ENCODE results near the gene ROPN1B. TPM values are rescaled to one million over a fixed set of nuclear protein-coding genes. Genes with fewer than 3 reads are reported as not detected.

ROPN1B gene
- total and polyA plus RNA-seq, 2 experiments from 2014 or later: not detected

DNA sequence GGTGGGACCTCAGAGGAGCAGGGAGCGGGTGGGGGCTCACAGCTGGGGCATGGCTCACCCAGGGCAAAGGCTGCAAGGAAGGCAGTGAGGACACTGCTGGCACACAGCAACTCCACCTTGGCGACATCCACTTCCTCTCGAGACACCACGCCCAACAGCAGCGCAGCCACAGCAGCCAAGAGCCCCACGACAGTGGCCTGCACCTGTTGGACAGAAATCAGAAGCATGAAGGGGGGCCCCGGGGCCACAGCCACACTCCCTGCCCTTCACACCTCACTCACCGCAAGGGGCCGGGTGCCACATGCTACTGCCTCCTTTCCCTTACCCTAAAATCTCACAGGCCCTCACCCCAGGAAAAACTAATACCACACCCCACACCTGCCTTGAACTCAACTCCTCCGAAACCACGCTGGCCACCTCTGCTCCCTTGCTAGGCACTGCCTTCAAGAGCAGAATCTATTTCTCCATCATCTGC is 57.3 kb downstream of the ROPN1B start:
- peaks cover 4% of the 10 kb centered on the region; the same call in 1 of the 2 replicates for H3K9me2 ChIP-seq (ENCODE audit: insufficient read depth)
- H2AFZ ChIP-seq: no peak overlapping the region
- H3K27ac Mint-ChIP-seq: no peak overlapping the region
- peaks cover 19% of the 10 kb centered on the region for H3K4me1 Mint-ChIP-seq
- no peak overlapping the region for H3K4me3 ChIP-seq
- no peak for TF ChIP-seq STAT1 (IDR thresholded peaks at IDR 0.05; ENCODE audit: unreplicated experiment)
- TF ChIP-seq EZH2 (IDR thresholded peaks at IDR 0.05; ENCODE audit: low read depth, unreplicated experiment): no peak
- TF ChIP-seq CREB1 (CRISPR knock-in tag; IDR thresholded peaks at IDR 0.05; ENCODE audit: low read depth): no peak
- TF ChIP-seq, protein P1, sequence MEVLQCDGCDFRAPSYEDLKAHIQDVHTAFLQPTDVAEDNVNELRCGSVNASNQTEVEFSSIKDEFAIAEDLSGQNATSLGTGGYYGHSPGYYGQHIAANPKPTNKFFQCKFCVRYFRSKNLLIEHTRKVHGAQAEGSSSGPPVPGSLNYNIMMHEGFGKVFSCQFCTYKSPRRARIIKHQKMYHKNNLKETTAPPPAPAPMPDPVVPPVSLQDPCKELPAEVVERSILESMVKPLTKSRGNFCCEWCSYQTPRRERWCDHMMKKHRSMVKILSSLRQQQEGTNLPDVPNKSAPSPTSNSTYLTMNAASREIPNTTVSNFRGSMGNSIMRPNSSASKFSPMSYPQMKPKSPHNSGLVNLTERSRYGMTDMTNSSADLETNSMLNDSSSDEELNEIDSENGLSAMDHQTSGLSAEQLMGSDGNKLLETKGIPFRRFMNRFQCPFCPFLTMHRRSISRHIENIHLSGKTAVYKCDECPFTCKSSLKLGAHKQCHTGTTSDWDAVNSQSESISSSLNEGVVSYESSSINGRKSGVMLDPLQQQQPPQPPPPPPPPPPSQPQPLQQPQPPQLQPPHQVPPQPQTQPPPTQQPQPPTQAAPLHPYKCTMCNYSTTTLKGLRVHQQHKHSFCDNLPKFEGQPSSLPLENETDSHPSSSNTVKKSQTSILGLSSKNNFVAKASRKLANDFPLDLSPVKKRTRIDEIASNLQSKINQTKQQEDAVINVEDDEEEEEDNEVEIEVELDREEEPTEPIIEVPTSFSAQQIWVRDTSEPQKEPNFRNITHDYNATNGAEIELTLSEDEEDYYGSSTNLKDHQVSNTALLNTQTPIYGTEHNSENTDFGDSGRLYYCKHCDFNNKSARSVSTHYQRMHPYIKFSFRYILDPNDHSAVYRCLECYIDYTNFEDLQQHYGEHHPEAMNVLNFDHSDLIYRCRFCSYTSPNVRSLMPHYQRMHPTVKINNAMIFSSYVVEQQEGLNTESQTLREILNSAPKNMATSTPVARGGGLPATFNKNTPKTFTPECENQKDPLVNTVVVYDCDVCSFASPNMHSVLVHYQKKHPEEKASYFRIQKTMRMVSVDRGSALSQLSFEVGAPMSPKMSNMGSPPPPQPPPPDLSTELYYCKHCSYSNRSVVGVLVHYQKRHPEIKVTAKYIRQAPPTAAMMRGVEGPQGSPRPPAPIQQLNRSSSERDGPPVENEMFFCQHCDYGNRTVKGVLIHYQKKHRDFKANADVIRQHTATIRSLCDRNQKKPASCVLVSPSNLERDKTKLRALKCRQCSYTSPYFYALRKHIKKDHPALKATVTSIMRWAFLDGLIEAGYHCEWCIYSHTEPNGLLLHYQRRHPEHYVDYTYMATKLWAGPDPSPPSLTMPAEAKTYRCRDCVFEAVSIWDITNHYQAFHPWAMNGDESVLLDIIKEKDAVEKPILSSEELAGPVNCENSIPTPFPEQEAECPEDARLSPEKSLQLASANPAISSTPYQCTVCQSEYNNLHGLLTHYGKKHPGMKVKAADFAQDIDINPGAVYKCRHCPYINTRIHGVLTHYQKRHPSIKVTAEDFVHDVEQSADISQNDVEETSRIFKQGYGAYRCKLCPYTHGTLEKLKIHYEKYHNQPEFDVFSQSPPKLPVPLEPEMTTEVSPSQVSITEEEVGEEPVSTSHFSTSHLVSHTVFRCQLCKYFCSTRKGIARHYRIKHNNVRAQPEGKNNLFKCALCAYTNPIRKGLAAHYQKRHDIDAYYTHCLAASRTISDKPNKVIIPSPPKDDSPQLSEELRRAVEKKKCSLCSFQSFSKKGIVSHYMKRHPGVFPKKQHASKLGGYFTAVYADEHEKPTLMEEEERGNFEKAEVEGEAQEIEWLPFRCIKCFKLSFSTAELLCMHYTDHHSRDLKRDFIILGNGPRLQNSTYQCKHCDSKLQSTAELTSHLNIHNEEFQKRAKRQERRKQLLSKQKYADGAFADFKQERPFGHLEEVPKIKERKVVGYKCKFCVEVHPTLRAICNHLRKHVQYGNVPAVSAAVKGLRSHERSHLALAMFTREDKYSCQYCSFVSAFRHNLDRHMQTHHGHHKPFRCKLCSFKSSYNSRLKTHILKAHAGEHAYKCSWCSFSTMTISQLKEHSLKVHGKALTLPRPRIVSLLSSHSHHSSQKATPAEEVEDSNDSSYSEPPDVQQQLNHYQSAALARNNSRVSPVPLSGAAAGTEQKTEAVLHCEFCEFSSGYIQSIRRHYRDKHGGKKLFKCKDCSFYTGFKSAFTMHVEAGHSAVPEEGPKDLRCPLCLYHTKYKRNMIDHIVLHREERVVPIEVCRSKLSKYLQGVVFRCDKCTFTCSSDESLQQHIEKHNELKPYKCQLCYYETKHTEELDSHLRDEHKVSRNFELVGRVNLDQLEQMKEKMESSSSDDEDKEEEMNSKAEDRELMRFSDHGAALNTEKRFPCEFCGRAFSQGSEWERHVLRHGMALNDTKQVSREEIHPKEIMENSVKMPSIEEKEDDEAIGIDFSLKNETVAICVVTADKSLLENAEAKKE (CRISPR knock-in tag; IDR thresholded peaks at IDR 0.05): no peak
- no peak for TF ChIP-seq ZNF331 (CRISPR knock-in tag; IDR thresholded peaks at IDR 0.05; ENCODE audit: low read depth)
- TF ChIP-seq ZNF114 (CRISPR knock-in tag; IDR thresholded peaks at IDR 0.05): no peak
- TF ChIP-seq NANOG (IDR thresholded peaks at IDR 0.05; ENCODE audit: borderline replicate concordance): no peak
- no peak for TF ChIP-seq POLR2AphosphoS5 (IDR thresholded peaks at IDR 0.05; ENCODE audit: low read depth)
- TF ChIP-seq, protein P2, sequence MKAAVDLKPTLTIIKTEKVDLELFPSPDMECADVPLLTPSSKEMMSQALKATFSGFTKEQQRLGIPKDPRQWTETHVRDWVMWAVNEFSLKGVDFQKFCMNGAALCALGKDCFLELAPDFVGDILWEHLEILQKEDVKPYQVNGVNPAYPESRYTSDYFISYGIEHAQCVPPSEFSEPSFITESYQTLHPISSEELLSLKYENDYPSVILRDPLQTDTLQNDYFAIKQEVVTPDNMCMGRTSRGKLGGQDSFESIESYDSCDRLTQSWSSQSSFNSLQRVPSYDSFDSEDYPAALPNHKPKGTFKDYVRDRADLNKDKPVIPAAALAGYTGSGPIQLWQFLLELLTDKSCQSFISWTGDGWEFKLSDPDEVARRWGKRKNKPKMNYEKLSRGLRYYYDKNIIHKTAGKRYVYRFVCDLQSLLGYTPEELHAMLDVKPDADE (IDR thresholded peaks at IDR 0.05): no peak
- TF ChIP-seq, protein P3, sequence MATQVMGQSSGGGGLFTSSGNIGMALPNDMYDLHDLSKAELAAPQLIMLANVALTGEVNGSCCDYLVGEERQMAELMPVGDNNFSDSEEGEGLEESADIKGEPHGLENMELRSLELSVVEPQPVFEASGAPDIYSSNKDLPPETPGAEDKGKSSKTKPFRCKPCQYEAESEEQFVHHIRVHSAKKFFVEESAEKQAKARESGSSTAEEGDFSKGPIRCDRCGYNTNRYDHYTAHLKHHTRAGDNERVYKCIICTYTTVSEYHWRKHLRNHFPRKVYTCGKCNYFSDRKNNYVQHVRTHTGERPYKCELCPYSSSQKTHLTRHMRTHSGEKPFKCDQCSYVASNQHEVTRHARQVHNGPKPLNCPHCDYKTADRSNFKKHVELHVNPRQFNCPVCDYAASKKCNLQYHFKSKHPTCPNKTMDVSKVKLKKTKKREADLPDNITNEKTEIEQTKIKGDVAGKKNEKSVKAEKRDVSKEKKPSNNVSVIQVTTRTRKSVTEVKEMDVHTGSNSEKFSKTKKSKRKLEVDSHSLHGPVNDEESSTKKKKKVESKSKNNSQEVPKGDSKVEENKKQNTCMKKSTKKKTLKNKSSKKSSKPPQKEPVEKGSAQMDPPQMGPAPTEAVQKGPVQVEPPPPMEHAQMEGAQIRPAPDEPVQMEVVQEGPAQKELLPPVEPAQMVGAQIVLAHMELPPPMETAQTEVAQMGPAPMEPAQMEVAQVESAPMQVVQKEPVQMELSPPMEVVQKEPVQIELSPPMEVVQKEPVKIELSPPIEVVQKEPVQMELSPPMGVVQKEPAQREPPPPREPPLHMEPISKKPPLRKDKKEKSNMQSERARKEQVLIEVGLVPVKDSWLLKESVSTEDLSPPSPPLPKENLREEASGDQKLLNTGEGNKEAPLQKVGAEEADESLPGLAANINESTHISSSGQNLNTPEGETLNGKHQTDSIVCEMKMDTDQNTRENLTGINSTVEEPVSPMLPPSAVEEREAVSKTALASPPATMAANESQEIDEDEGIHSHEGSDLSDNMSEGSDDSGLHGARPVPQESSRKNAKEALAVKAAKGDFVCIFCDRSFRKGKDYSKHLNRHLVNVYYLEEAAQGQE (IDR thresholded peaks at IDR 0.05; ENCODE audit: unreplicated experiment): no peak
- TF ChIP-seq, protein P4, sequence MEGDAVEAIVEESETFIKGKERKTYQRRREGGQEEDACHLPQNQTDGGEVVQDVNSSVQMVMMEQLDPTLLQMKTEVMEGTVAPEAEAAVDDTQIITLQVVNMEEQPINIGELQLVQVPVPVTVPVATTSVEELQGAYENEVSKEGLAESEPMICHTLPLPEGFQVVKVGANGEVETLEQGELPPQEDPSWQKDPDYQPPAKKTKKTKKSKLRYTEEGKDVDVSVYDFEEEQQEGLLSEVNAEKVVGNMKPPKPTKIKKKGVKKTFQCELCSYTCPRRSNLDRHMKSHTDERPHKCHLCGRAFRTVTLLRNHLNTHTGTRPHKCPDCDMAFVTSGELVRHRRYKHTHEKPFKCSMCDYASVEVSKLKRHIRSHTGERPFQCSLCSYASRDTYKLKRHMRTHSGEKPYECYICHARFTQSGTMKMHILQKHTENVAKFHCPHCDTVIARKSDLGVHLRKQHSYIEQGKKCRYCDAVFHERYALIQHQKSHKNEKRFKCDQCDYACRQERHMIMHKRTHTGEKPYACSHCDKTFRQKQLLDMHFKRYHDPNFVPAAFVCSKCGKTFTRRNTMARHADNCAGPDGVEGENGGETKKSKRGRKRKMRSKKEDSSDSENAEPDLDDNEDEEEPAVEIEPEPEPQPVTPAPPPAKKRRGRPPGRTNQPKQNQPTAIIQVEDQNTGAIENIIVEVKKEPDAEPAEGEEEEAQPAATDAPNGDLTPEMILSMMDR (conservative IDR thresholded peaks at IDR 0.05; ENCODE audit: low read depth in 2 of 2): no peak
- no peak for TF ChIP-seq EZH2phosphoT487 (IDR thresholded peaks at IDR 0.05; ENCODE audit: unreplicated experiment)
- no peak for TF ChIP-seq JUNB (IDR thresholded peaks at IDR 0.05; ENCODE audit: unreplicated experiment)
- DNase-seq (ENCODE audit: low spot score) (no peak), ATAC-seq (no peak)
- H3K27me3 Mint-ChIP-seq (ENCODE audit: insufficient read depth, low read depth, poor library complexity): peaks cover 20% of the 10 kb centered on the region
- H3K27me3 ChIP-seq (ENCODE audit: insufficient read depth): no peaks in the 10 kb centered on the region
- peaks cover 14% of the 10 kb centered on the region for H3K4me1 ChIP-seq (ENCODE audit: insufficient read depth)
- no peak overlapping the region for H3K27ac ChIP-seq (ENCODE audit: low read depth)
- peaks cover 44% of the 10 kb centered on the region for H3K36me3 Mint-ChIP-seq (ENCODE audit: low read depth)
- no peaks in the 10 kb centered on the region for H4K20me1 ChIP-seq (replicated peaks; ENCODE audit: insufficient read depth)
- H3K4me3 Mint-ChIP-seq: no peak overlapping the region; the same call in 2 of the 3 replicates
- peaks cover 34% of the 10 kb centered on the region for H3K9me3 Mint-ChIP-seq
- H3K79me2 ChIP-seq (replicated peaks; ENCODE audit: insufficient read depth): no peaks in the 10 kb centered on the region
- peaks cover 9% of the 10 kb centered on the region for H3K36me3 ChIP-seq (ENCODE audit: insufficient read depth)
- no peaks in the 10 kb centered on the region for H3F3A ChIP-seq (replicated peaks; ENCODE audit: low read depth)
- H3K4me2 ChIP-seq: no peak overlapping the region

Measured in GM23338 (cell line).